NCI-H2171 (cell line): ENCODE results near the gene ZNF764.
"Not testable (repeated sequence)": the region's sequence is repeated elsewhere in the genome, so short reads cannot be mapped to it uniquely, and the experiment has no call there.

Experiments used
- DNase-seq: peaks from one replicate; lab custom pipeline; 2025; lab: John Stamatoyannopoulos, UW

Gene ZNF764

GRCh38 chr16:30557957-30558788, at the start of gene ZNF764:
ZNF764 (minus strand) TSS chr16:30558374; CDS start chr16:30558182, 192 bp downstream.
- peak; percentile 98 for DNase-seq

DNA sequence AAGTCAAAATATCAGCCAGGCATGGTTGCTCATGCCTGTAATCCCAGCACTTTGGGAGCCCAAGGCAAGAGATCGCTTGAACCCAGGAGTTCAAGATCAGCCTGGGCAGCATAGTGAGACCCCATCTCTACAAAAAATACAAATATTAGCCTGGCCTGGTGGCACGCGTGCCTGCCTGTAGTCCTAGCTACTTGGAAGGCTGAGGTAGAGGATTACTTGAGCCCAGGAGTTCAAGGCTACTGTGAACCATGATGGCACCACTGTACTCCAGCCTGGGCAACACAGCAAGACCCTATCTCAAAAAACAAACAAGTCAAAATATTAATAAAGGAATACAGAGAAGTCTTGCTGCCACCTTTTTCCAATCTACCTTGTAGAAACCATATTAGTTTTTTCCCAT, 47.8 kb upstream of the ZNF764 start:
- no peak for DNase-seq

DNA sequence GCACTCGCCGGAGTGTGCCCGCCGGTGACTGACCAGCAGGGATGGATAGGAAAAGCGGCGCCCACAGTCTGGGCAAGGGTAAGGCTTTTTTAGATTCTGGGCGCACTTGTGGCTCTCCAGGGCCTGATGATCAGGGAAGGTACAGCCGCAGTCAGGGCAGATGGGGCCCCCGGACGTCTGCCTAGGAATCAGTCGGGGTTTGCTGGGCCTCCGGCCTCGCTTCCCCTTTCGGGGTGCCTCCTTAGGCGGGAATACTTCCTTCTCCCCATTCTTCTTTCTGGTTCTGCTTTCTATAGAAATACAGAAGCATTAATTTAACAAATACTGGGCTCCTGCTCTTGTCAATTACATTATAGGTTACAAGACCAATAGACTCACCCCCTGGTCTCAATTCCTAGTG, 47.0 kb upstream of the ZNF764 start:
- DNase-seq: no peak

GRCh38 chr16:30604316-30604947, 46.3 kb upstream of the ZNF764 start:
- no peak for DNase-seq

GRCh38 chr16:30603945-30604315, 45.8 kb upstream of the ZNF764 start:
- no peak for DNase-seq

- DNase-seq: no peak
Observed at GRCh38 chr16:30602616-30603277, 44.6 kb upstream of the ZNF764 start.

DNA sequence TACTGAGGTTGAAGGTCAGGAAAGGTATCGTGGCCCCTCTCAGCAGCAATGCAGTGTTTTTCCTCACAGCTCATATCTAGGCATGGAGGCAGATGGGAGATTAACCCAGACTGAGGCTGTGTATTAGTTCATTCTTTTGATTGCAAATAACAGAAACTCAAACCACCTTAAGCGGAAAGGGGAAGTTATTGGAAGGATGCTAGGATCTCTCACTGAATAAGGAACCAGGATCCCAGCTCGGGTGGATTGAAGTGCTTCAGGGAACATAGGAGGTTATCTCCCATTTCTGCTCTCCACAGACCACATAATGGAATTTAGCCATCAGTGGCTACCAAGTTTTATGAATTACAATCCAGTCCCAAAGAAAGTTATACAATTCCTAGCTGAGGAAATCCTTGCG, 43.8 kb upstream of the ZNF764 start:
- DNase-seq: no peak

DNA sequence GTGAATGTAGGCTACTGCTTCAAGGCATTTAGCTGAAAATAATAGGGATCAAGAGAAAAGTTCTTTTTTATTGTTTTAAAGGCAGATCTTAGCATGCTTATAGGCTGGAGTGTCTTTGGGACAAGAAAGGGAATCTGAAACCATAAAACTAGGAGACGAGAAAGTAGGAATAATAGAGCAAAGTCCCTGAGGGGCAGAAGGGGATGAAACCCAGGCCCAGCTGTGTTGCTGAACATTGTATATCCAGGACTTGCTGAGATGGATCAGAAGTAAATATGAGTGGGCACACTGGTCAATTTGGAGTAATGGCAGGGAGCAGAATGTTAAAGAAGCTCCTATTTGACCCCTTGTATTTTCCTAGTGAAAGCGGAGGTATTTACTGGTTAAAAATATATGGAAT, 42.8 kb upstream of the ZNF764 start:
- no peak for DNase-seq

DNA sequence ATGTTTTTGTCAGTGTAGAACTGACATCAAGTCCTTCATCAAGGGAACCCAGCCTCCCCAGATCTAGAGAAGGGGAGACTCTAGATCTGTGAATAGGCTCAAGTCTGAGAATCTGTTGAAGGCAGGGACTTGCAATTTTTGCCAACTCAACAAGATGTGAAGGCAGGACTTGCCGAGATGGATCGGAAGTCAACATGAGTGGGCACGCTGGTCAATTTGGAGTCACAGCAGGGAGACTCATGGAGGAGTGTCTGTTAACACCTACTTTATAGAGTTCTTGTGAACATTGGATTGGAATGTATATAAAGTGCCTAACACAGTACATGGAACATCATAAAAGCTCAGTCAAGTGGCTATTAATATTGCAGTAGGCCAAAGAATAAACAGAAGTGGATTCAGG, 42.0 kb upstream of the ZNF764 start:
- no peak for DNase-seq

GRCh38 chr16:30592871-30593270, 34.7 kb upstream of the ZNF764 start:
- DNase-seq: no peak

GRCh38 chr16:30590869-30591268, 32.7 kb upstream of the ZNF764 start:
- DNase-seq: not testable (repeated sequence)

DNA sequence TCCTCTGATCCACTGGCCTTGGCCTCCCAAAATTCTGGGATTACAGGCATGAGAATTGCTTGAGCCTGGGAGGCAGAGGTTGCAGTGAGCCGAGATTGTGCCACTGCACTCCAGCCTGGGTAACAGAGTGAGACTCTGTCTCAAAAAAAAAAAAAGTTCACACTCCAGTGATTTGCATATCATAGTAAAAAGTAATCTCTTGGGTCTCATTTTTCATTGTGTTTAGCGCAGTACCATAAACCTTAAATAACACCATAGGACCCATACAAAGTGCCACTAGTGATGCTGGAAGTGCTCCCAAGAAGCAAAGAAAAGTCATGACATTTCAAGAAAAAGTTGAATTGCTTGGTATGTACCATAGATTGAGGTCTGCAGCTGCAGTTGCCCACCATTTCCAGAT, 31.4 kb upstream of the ZNF764 start:
- DNase-seq: not testable (repeated sequence)

DNA sequence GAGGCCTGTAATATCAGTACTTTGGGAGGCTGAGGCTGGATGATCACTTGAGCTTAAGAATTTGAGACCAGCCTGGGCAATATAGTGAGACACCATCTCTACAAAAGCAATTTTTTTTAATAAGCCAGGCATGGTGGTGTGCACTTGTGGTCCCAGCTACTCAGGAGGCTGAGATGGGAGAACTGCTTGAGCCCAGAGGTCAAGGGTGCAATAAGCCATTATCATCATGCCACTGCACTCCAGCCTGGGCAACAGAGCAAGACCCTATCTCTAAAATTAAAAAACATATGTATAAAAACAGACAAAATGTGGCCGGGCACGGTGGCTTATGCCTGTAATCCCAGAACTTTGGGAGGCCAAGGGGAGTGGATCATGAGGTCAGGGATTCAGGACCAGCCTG, 30.5 kb upstream of the ZNF764 start:
- no peak for DNase-seq

DNA sequence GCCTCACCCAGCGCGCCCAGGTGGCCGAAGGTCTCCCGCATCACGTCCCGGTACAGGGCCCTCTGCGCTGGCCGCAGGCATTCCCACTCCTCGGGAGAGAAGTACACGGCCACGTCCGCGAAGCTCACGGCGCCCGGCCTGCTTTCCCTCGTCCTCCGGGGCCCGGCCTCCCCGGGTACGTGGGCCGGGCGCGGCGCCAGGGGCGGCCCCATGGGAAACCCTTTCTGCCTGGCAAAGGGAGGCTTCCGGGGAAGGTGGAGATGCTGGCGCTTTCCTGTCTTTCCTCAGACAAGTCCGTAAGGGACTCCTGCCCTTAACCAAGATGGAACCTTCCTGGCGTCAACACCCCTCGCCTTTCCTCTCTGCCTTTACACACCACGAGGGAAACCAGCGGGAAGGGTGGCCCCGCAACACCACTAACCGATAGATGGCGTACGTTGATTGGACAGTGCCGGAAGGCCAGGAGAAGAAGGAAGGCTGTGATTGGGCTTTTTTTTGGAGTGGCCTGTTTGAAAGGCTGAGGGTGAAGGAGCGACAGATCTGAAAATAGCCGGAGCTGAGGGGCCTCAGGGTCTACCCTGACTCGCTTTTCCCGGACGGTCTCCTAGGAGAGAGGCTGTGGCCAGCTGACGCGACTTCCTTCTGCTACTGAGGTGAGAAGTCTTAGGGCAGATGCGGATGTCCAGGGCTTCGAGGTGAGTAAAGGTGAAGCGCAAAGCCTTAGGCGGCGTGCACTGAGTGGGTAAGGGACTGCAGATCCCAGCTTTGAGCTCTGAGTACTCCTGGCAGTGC, 27.4 kb upstream of the ZNF764 start, which contains the start of gene ZNF785:
TSS of gene ZNF785 (minus strand) at position 298 of the 792 bp plus-strand sequence. CDS start at position 212, 86 bp downstream.
- DNase-seq: peak; percentile 98

DNA sequence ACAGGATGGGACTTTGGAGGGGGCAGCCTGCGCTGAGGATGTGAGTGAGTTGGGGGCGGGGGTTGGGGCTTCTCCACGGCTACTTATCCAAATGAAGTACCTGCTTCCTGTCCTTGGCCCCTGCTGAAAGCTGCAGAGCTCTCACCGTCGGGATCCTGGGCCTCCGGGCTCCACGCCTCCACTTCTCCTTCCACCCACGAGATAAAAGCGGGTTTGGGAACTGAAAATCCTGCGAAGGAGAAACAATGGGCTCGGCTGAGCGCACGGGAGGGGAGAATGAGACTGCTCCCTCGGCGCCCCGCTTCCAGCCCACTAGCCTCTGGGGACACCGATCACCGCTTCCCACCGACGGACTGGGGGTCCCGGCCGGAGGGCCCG, 26.8 kb upstream of the ZNF764 start:
- no peak for DNase-seq

- DNase-seq: no peak
Observed at GRCh38 chr16:30582611-30583340, 24.6 kb upstream of the ZNF764 start.

DNA sequence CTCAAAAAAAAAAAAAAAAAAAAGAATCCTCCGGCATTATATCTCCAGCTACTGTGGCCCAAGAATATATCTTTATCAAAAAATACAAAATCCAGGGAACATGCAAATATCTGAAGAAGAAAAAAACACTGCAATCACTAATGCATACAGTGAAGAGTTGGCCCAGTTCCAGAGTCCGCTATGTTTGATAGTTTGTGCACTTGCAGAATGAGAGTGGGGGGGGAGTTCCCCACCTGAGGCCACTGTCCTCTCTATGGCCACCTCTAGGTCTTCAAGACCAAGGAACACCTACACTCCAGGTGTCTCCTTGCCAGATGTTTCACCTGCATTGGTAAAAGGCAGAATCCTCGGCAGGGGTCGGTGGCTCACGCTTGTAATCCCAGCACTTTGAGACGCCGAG, 23.3 kb upstream of the ZNF764 start:
- no peak for DNase-seq

GRCh38 chr16:30574678-30575077, 16.5 kb upstream of the ZNF764 start:
- DNase-seq: no peak

- peak; percentile 97 for DNase-seq
Observed at GRCh38 chr16:30571445-30572322, 13.5 kb upstream of the ZNF764 start, which contains the start of gene ZNF688. ZNF688 (minus strand) TSS chr16:30571714; CDS start chr16:30571629, 85 bp downstream.
